GM23338 (cell line): ENCODE data around the gene IL17REL. TPM values are rescaled to one million over a fixed set of nuclear protein-coding genes. Genes with fewer than 3 reads are reported as not detected.

Source experiments
- ATAC-seq: fragments of 200-7000 bp; cut with Tn5 transposase; 3 replicates; pipeline ENCODE4 v1.9.1; 2020
- DNase-seq: peaks from one replicate; pipeline ENCODE4 v3.0.0-alpha.2; 2015; ENCODE audit warnings: low spot score
- H2AFZ ChIP-seq: fragments of 200-600 bp; sonication (generic); 2 replicates; pipeline ENCODE4 v1.8.0; 2016; ENCODE audit warnings: antibody characterized with exemption, mild to moderate bottlenecking, moderate library complexity
- H3F3A ChIP-seq: fragments of 200-600 bp; sonication (generic); replicated peaks from 2 replicates; pipeline ENCODE4 v1.8.0; 2017; ENCODE audit warnings: antibody characterized with exemption, mixed run types, low read depth
- H3K27ac ChIP-seq: fragments of 200-600 bp; sonication (generic); 2 replicates; pipeline ENCODE4 v1.6.1; 2016; ENCODE audit warnings: low read depth
- H3K27me3 ChIP-seq: fragments of 200-600 bp; sonication (generic); 2 replicates; pipeline ENCODE4 v1.8.0; 2016; ENCODE audit warnings: mild to moderate bottlenecking, mixed run types, moderate library complexity; ENCODE audit not compliant: insufficient read depth
- H3K36me3 ChIP-seq: fragments of 200-600 bp; sonication (generic); 2 replicates; pipeline ENCODE4 v1.8.0; 2016; ENCODE audit warnings: mild to moderate bottlenecking; ENCODE audit not compliant: insufficient read depth
- H3K4me1 ChIP-seq: fragments of 200-600 bp; sonication (generic); 2 replicates; pipeline ENCODE4 v1.8.0; 2016; ENCODE audit warnings: mild to moderate bottlenecking, moderate library complexity; ENCODE audit not compliant: insufficient read depth
- H3K4me2 ChIP-seq: fragments of 200-600 bp; sonication (generic); 2 replicates; pipeline ENCODE4 v1.7.1; 2017; ENCODE audit warnings: mixed run types
- H3K4me3 ChIP-seq: fragments of 200-600 bp; sonication (generic); 2 replicates; pipeline ENCODE4 v1.6.1; 2016; ENCODE audit warnings: mixed run types
- H3K79me2 ChIP-seq: fragments of 200-600 bp; sonication (generic); replicated peaks from 2 replicates; pipeline ENCODE4 v1.8.0; 2017; ENCODE audit warnings: mild to moderate bottlenecking; ENCODE audit not compliant: insufficient read depth
- H3K9me2 ChIP-seq: fragments of 200-600 bp; sonication (generic); 2 replicates; pipeline ENCODE4 v1.8.0; 2017; ENCODE audit not compliant: insufficient read depth
- H4K20me1 ChIP-seq: fragments of 200-600 bp; sonication (generic); replicated peaks from 2 replicates; pipeline ENCODE4 v1.8.0; 2017; ENCODE audit warnings: mild to moderate bottlenecking; ENCODE audit not compliant: insufficient read depth
- H3K27ac Mint-ChIP-seq: 2 replicates; pipeline ENCODE4 v1.8.0; 2020; ENCODE audit warnings: inconsistent platforms, mild to moderate bottlenecking, moderate library complexity, mixed read lengths
- H3K27me3 Mint-ChIP-seq: 3 replicates; pipeline ENCODE4 v1.8.0; 2022; ENCODE audit warnings: low read depth, mild to moderate bottlenecking, moderate library complexity, mixed read lengths, inconsistent platforms; ENCODE audit not compliant: insufficient read depth, poor library complexity
- H3K36me3 Mint-ChIP-seq: 3 replicates; pipeline ENCODE4 v1.8.0; 2021; ENCODE audit warnings: low read depth, mild to moderate bottlenecking, inconsistent platforms, moderate library complexity, mixed read lengths
- H3K4me1 Mint-ChIP-seq: 3 replicates; pipeline ENCODE4 v1.8.0; 2020; ENCODE audit warnings: mild to moderate bottlenecking, inconsistent platforms, mixed read lengths
- H3K4me3 Mint-ChIP-seq: 3 replicates; pipeline ENCODE4 v1.8.0; 2021; ENCODE audit warnings: moderate library complexity, mild to moderate bottlenecking, inconsistent platforms, mixed read lengths
- H3K9me3 Mint-ChIP-seq: 3 replicates; pipeline ENCODE4 v1.8.0; 2020; ENCODE audit warnings: moderate library complexity, mild to moderate bottlenecking, inconsistent platforms, mixed read lengths
- CREB1 ChIP-seq: fragments of 250-450 bp; sonication (Bioruptor Pico); IDR thresholded peaks from 2 replicates; pipeline ENCODE4 v1.5.0; 2020; ENCODE audit warnings: low read depth, mild to moderate bottlenecking, moderate library complexity
- CTCF ChIP-seq, 2 experiments: fragments of 200-600 bp in 1 of 2; sonication (generic) in 1 of 2; conservative IDR thresholded peaks; 2 replicates each; pipeline versions ENCODE4 v1.5.1 to v1.6.1; 2016 to 2017; ENCODE audit warnings: antibody characterized with exemption in 2 of 2, low read depth in 2 of 2, mild to moderate bottlenecking in 2 of 2, moderate library complexity in 1 of 2
- ETS1 ChIP-seq: IDR thresholded peaks from 2 replicates; pipeline ENCODE4 v1.6.1; 2016; ENCODE audit warnings: antibody characterized with exemption
- EZH2 ChIP-seq: fragments of 200-600 bp; sonication (generic); IDR thresholded peaks from one replicate; pipeline ENCODE4 v1.8.0; 2017; ENCODE audit warnings: antibody characterized with exemption, mild to moderate bottlenecking, low read depth; ENCODE audit not compliant: unreplicated experiment
- EZH2phosphoT487 ChIP-seq: fragments of 200-600 bp; sonication (generic); IDR thresholded peaks from one replicate; pipeline ENCODE4 v1.8.1; 2018; ENCODE audit warnings: antibody characterized with exemption; ENCODE audit not compliant: unreplicated experiment
- JUNB ChIP-seq: IDR thresholded peaks from one replicate; pipeline ENCODE4 v1.6.1; 2016; ENCODE audit warnings: antibody characterized with exemption; ENCODE audit not compliant: unreplicated experiment
- NANOG ChIP-seq: IDR thresholded peaks from 2 replicates; pipeline ENCODE4 v1.6.1; 2016; ENCODE audit warnings: antibody characterized with exemption, borderline replicate concordance
- POLR2AphosphoS5 ChIP-seq: IDR thresholded peaks from 2 replicates; pipeline ENCODE4 v1.6.1; 2016; ENCODE audit warnings: antibody characterized with exemption, low read depth
- REST ChIP-seq: IDR thresholded peaks from one replicate; pipeline ENCODE4 v1.6.1; 2018; ENCODE audit warnings: antibody characterized with exemption; ENCODE audit not compliant: unreplicated experiment
- STAT1 ChIP-seq: IDR thresholded peaks from one replicate; pipeline ENCODE4 v1.6.1; 2016; ENCODE audit warnings: antibody characterized with exemption; ENCODE audit not compliant: unreplicated experiment
- ZNF114 ChIP-seq: fragments of 250-450 bp; sonication (Bioruptor Pico); IDR thresholded peaks from 2 replicates; pipeline ENCODE4 v1.5.0; 2020; ENCODE audit warnings: mild to moderate bottlenecking, moderate library complexity
- ZNF331 ChIP-seq: fragments of 250-450 bp; sonication (Bioruptor Pico); IDR thresholded peaks from 2 replicates; pipeline ENCODE4 v1.5.0; 2020; ENCODE audit warnings: low read depth, mild to moderate bottlenecking, moderate library complexity
- ZNF462 ChIP-seq: fragments of 250-450 bp; sonication (Bioruptor Pico); IDR thresholded peaks from 2 replicates; pipeline ENCODE4 v1.5.0; 2020; ENCODE audit warnings: mild to moderate bottlenecking, moderate library complexity
- polyA plus RNA-seq: library from polyadenylated mRNA; unstranded; fragments of >200 nt; fragmentation: Nextera tagmentation; extraction: Ambion mirVana; gene quantifications from 2 replicates; pipeline ENCODE4 v1.2.1, GENCODE V29; 2016
- total RNA-seq: library from RNA; depleted of rRNA; stranded (reverse); fragments of >200 nt; shearing (Covaris generic); gene quantifications from 2 replicates; pipeline ENCODE4 v1.2.3, GENCODE V29; 2014

Gene IL17REL
- total and polyA plus RNA-seq, 2 experiments from 2014 or later = 0.31 TPM; not detected in 1

GRCh38 chr22:50041361-50042065 lies 28.9 kb upstream of the IL17REL start:
- Mint-ChIP-seq H3K4me3 (no peak overlapping the region), H3K36me3 (no peaks in the 10 kb centered on the region), H3K27me3 (peaks cover 4% of the 10 kb centered on the region), H3K4me1 (no peaks in the 10 kb centered on the region), H3K9me3 (no peaks in the 10 kb centered on the region), H3K27ac (no peak overlapping the region)
- no peak overlapping the region for H2AFZ ChIP-seq
- H3K4me2 ChIP-seq = no peak overlapping the region
- no peaks in the 10 kb centered on the region for H3K27me3 ChIP-seq
- no peaks in the 10 kb centered on the region for H4K20me1 ChIP-seq
- no peaks in the 10 kb centered on the region for H3K4me1 ChIP-seq
- no peaks in the 10 kb centered on the region for H3K9me2 ChIP-seq
- no peak overlapping the region for H3K27ac ChIP-seq
- H3K4me3 ChIP-seq = no peak overlapping the region
- H3K36me3 ChIP-seq = no peaks in the 10 kb centered on the region
- TF ChIP-seq EZH2phosphoT487 (no peak), ZNF114 (CRISPR knock-in tag) (no peak), NANOG (no peak), ZNF331 (CRISPR knock-in tag) (no peak), ZNF462 (CRISPR knock-in tag) (no peak), CTCF (conservative IDR thresholded peaks at IDR 0.05; ENCODE audit: low read depth in 2 of 2) (no peak), CREB1 (CRISPR knock-in tag) (no peak), REST (no peak), EZH2 (no peak), POLR2AphosphoS5 (no peak), JUNB (no peak), ETS1 (no peak), STAT1 (no peak)
- H3K79me2 ChIP-seq = no peaks in the 10 kb centered on the region
- H3F3A ChIP-seq = no peaks in the 10 kb centered on the region
- DNase-seq (no peak), ATAC-seq (no peak)
